Pancreas (tissue), 10 donors: ENCODE results near the gene MCIDAS. TPM values are rescaled to one million over a fixed set of nuclear protein-coding genes. Genes with fewer than 3 reads are reported as not detected.

Experiments
- ATAC-seq, 4 donors: fragments of 200-7000 bp; cut with Tn5 transposase; one replicate each; pipeline versions ENCODE4 v1.8.0 to v1.9.1; 2020; ENCODE audit warnings: mild to moderate bottlenecking in 4 of 4, moderate library complexity in 4 of 4
- DNase-seq, 6 donors: peaks; one replicate each; pipeline ENCODE4 v3.0.0-alpha.2; 2020
- FAIRE-seq: peaks from 2 replicates; lab custom pipeline; 2012; peaks lifted over from hg19 to GRCh38; lab: Jason Lieb, UNC
- H3K27ac ChIP-seq, 4 donors: fragments of 200-600 bp; sonication (generic); 1 replicate in 3 of 4; 2 replicates in 1 of 4; pipeline versions ENCODE4 v1.5.0 to v1.8.0; 2020
- H3K27me3 ChIP-seq, 4 donors: fragments of 200-600 bp; one replicate each; pipeline ENCODE4 v1.8.0; 2021
- H3K36me3 ChIP-seq, 3 donors: fragments of 200-600 bp; sonication (generic) in 1 of 3; one replicate each; pipeline versions ENCODE4 v1.5.0 to v1.8.0; 2020 to 2021
- H3K4me1 ChIP-seq, 3 donors: fragments of 200-600 bp; one replicate each; pipeline ENCODE4 v1.8.0; 2021
- H3K4me3 ChIP-seq, 4 donors: fragments of 200-600 bp; sonication (generic) in 2 of 4; one replicate each; pipeline versions ENCODE4 v1.5.0 to v1.8.0; 2020 to 2021
- H3K9me3 ChIP-seq, 4 donors: fragments of 200-600 bp; one replicate each; pipeline ENCODE4 v1.8.0; 2021
- WGBS, 2 donors: extraction: QIAGEN DNeasy Blood & Tissue Kit; methylation state at CpG; one replicate each; pipeline ENCODE4 v1.1.7; 2013; 5-methylcytosine and 5-hydroxymethylcytosine counted together
- intact Hi-C, 3 donors: fragments of 100-400 bp; cut with DNase I; formaldehyde crosslinking; loops; one replicate each; pipeline versions ENCODE4 v1.11.1 to v1.14.2; 2022
- polyA plus RNA-seq, 2 donors: library from polyadenylated mRNA; stranded (reverse); fragments of 200-250 nt; gene quantifications; one replicate each; pipeline ENCODE4 v1.2.3, GENCODE V29; 2013
- total RNA-seq, 6 donors: library from RNA; stranded (reverse); fragmentation: NEBNext Ultra II Directional in 4 of 6; extraction: Animal tissue kit (Norgen Biotek cat#: 25700) in 4 of 6; gene quantifications; one replicate each; pipeline versions ENCODE4 v1.2.1 to v1.2.4, GENCODE V29; 2021 to 2023
- TF ChIP-seq, protein P1 (sequence below), 4 donors: fragments of 200-600 bp; sonication (generic) in 3 of 4; IDR thresholded peaks; one replicate each; pipeline versions ENCODE4 v1.5.0 to v1.8.0; 2021; ENCODE audit warnings: antibody characterized with exemption in 4 of 4
- donor health status: healthy with polysubstance abuse.
- donor health status: DM: no; HTN: no; CAD: no; lungs with moderate emphysema.
- donor health status: DM: no; HTN: no; CAD: no.
- donor health status: control.
- donor health status: control.
- donor health status: Bipolar disorder and iron deficiency.
- donor health status: DM: yes; HTN: yes; CAD: no.
- donor health status: DM: no; HTN: no; CAD: no.
- donor health status: DM: no; HTN: no; CAD: no.
- donor health status: DM: yes; HTN: yes; CAD: no.

The MCIDAS gene
- total and polyA plus RNA-seq, 8 donors = 0.16 to 1.2 (median 0.57) TPM

DNA sequence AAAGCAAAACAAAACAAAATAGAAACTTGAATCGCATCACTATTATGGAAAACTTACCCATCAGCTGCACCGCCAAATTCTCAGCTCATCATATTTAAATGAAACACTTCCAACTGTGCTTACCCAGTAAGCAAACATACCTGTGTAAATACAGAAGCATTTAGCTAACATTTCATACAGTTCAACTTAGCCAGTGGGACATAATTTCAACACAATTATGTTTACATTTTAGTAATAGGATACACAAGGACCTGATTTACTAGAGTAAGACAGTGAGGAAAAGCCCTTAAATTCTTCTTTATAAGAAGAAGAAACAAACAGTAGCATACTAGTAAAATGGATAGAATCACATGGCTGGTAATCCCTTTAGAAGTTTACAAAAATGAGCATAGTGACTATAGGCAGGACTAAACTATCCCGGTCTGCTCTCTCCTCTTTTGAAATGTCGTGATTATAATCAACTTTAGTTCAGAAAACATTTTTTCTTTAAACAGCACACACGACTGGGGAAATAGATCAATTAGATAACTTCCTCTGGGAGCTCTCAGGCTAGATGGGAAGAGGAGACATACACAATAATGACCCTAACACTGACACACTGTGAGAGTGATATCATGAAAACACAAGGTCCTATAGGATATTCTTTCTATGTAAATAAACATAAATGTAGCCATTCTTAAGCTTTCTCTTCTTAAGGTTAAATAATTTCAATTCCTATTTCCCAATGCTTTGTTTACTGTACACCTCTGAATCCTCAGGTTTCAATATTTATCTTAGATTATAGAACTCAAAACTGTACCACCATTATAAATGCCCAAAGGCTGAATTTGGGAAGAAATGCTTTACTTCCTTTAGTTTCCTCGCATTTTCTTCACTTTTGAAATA is 38.2 kb downstream of the MCIDAS start:
- H3K4me3 ChIP-seq = no peak overlapping the region
- WGBS, 2 donors = 27 to 30% methylated on average over 6 of the region's 6 CpGs
- H3K4me1 ChIP-seq = peaks cover 0 to 12% (median 10%) of the 10 kb centered on the region in 3 donors
- DNase-seq (no peak), FAIRE-seq (no peak), ATAC-seq (peak; percentile 71 to 81 (median 76))
- no peaks in the 10 kb centered on the region for H3K9me3 ChIP-seq
- H3K27me3 ChIP-seq = no peaks in the 10 kb centered on the region
- no peak overlapping the region for H3K27ac ChIP-seq
- intact Hi-C loops = loop anchor here in 1 of 3 donors (10.0 kb wide), 1 partner anchor 126 kb away; no protein-coding TSS in a partner anchor
- H3K36me3 ChIP-seq = no peaks in the 10 kb centered on the region
- TF ChIP-seq, protein P1, sequence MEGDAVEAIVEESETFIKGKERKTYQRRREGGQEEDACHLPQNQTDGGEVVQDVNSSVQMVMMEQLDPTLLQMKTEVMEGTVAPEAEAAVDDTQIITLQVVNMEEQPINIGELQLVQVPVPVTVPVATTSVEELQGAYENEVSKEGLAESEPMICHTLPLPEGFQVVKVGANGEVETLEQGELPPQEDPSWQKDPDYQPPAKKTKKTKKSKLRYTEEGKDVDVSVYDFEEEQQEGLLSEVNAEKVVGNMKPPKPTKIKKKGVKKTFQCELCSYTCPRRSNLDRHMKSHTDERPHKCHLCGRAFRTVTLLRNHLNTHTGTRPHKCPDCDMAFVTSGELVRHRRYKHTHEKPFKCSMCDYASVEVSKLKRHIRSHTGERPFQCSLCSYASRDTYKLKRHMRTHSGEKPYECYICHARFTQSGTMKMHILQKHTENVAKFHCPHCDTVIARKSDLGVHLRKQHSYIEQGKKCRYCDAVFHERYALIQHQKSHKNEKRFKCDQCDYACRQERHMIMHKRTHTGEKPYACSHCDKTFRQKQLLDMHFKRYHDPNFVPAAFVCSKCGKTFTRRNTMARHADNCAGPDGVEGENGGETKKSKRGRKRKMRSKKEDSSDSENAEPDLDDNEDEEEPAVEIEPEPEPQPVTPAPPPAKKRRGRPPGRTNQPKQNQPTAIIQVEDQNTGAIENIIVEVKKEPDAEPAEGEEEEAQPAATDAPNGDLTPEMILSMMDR (IDR thresholded peaks at IDR 0.05) = no peak

DNA sequence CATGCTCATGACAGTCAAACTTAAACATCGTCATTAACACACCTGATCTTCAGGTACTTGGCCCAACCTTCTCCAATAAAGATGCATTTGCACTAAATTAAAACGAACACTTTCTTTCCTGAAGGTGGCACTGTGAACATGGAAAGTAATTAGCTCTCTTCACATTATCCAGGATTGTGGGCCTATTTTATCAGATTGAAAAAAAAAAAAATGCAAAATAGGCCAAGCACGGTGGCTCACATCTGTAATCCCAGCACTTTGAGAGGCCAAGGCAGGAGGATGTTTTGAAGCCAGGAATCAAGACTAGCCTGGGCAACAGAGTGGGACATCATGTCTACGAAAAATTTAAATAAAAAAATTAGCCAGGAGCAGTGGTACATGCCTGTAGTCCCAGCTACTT is 39.7 kb downstream of the MCIDAS start:
- Histone ChIP-seq H3K36me3 (no peaks in the 10 kb centered on the region), H3K4me1 (peaks cover 0 to 12% (median 10%) of the 10 kb centered on the region in 3 donors), H3K27ac (no peak overlapping the region), H3K4me3 (no peak overlapping the region), H3K9me3 (no peaks in the 10 kb centered on the region), H3K27me3 (no peaks in the 10 kb centered on the region)
- intact Hi-C loops = loop anchor here in 1 of 3 donors (10.0 kb wide), 1 partner anchor 127 kb away; no protein-coding TSS in a partner anchor
- TF ChIP-seq, protein P1 (IDR thresholded peaks at IDR 0.05) = peak in 3 of 4 donors; percentile 10 to 30 (median 20)
- 31 to 34% methylated on average over 4 of the region's 4 CpGs for WGBS, 2 donors
- DNase-seq = no peak
- FAIRE-seq = no peak
- ATAC-seq = peak; percentile 84 to 94 (median 86)

DNA sequence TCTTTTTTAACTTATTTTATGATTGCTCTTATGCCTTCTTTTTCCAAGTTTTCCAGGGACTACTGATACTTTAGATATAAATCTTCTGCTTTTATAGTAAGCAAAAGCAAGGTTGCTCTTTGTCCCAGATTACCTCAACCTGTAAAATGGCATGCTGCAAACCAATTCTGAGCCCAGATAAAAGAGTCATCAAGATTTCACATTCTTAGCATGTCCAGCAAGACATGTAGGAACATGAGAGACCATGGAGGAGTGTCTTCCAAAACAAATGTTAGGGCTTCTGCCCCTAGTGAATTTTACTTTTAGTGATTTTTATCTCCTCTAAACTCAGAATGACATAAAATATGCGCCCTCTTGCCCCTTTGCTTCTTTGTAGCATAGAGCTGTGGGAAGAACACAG is 47.1 kb downstream of the MCIDAS start:
- no peaks in the 10 kb centered on the region for H3K36me3 ChIP-seq
- DNase-seq (no peak), FAIRE-seq (no peak), ATAC-seq (no peak)
- 63 to 74% methylated on average over 1 of the region's 1 CpG for WGBS, 2 donors
- no peak overlapping the region for H3K27ac ChIP-seq
- peaks cover 0 to 3% (median 0%) of the 10 kb centered on the region in 4 donors for H3K27me3 ChIP-seq
- H3K9me3 ChIP-seq = no peaks in the 10 kb centered on the region
- TF ChIP-seq, protein P1 (IDR thresholded peaks at IDR 0.05) = no peak
- H3K4me3 ChIP-seq = no peak overlapping the region
- intact Hi-C loops = loop anchor here in 1 of 3 donors (10.0 kb wide), 1 partner anchor 135 kb away; no protein-coding TSS in a partner anchor
- peaks cover 0 to 12% (median 6%) of the 10 kb centered on the region in 3 donors for H3K4me1 ChIP-seq

GRCh38 chr5:55177078-55177477 is 50.0 kb downstream of the MCIDAS start:
- no peak for ATAC-seq
- WGBS, 2 donors = 13 to 16% methylated on average over 2 of the region's 2 CpGs
- H3K27ac ChIP-seq = no peak overlapping the region
- TF ChIP-seq, protein P1 (IDR thresholded peaks at IDR 0.05) = no peak
- no peaks in the 10 kb centered on the region for H3K9me3 ChIP-seq
- H3K27me3 ChIP-seq = peaks cover 0 to 5% (median 0%) of the 10 kb centered on the region in 4 donors
- no peak overlapping the region for H3K4me3 ChIP-seq
- H3K36me3 ChIP-seq = no peaks in the 10 kb centered on the region
- peaks cover 0 to 28% (median 18%) of the 10 kb centered on the region in 3 donors for H3K4me1 ChIP-seq
- no peak for DNase-seq
- no peak for FAIRE-seq
- intact Hi-C loops = loop anchor here in 2 of 3 donors (5.0 to 10.0 kb wide), 2 partner anchors 48 to 55 kb away; partner anchors contain the start of genes CCNO (in 1 of the 2) and MCIDAS (in 1 of the 2)
